NCI-H526 treated with DMSO at 0.1 percent for 48 hours (cell line): Measurements from ENCODE around the gene NPY4R2.
"Not testable (repeated sequence)": the region's sequence is repeated elsewhere in the genome, so short reads cannot be mapped to it uniquely, and the experiment has no call there.

Source experiments
- DNase-seq: peaks from one replicate; lab custom pipeline; 2025; lab: John Stamatoyannopoulos, UW

NPY4R2 gene

DNA sequence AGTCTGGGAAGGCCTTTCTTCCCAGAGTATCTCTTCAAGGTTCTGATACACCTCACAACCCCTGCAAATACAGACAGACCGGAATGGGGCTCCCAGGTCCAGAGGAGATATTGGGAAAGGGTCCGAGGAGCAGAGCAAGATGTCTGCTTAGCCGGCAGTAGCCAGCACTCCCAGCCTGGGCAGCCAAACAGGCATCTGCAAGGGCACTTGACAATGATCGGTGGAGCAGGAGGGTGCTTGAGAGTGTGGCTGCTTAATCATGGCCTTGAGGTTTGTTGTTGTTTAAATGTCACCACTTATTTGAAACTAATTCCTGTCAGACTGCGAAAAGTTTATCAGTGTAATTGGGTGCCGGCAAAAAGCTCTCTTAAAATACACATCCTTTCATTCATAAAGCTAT is 15.0 kb downstream of the NPY4R2 start:
- DNase-seq = not testable (repeated sequence)

DNA sequence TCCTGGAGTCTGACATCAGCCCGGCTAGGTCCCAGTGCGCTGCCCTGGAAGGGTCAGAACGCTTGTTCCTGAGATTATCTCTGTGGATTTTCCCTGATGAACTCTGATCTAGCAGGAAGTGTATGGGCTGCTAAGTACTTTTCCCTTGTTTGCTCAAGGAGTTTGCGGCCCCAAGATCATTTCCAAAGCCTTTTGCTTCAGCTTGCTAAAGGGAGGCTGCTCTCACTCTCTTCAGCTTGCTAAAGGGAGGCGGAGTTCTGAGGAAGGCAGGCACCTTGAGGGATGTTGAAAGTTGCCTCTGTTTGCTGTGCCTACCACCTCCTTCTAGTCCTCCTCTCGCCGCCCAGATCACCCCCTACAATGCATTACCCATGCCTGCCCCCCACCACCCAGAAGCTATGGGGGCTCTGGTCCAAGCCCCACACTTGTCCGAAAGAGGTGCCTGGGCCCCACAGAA is 18.3 kb downstream of the NPY4R2 start:
- DNase-seq = not testable (repeated sequence)

DNA sequence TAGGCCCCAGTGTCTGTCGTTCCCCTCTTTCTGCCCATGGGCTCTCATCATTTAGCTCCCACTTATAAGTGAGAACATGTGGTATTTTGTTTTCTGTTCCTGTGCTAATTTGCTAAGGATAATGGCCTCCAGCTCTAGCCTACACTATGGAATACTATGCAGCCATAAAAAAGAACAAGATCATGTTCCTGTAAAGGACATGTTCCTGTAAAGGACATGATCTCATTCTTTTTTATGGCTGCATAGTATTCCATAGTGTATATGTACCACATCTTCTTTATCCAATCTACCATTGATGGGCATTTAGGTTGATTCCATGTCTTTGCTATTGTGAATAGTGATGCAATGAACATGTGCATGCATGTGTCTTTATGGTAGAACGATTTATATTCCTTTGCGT is 19.2 kb downstream of the NPY4R2 start:
- not testable (repeated sequence) for DNase-seq

DNA sequence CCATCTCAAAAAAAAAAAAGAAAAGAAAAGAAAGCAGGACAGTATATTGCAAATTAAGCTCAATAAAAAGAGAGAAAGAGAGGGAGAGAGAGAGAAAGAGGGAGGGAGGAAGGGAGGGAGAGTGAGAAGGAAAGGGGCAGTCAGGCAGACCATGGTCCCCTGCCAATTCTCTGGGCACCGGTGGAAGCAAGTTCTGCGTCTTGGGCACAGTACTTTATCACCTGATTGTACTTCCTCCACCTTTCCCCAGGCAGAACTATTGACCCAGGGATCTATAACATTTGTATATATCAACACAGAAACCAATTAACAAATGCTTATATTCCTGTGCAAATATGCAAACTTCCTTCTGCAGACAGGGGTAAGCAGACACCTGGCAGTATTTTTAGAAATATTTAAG is 22.4 kb downstream of the NPY4R2 start:
- DNase-seq = not testable (repeated sequence)

DNA sequence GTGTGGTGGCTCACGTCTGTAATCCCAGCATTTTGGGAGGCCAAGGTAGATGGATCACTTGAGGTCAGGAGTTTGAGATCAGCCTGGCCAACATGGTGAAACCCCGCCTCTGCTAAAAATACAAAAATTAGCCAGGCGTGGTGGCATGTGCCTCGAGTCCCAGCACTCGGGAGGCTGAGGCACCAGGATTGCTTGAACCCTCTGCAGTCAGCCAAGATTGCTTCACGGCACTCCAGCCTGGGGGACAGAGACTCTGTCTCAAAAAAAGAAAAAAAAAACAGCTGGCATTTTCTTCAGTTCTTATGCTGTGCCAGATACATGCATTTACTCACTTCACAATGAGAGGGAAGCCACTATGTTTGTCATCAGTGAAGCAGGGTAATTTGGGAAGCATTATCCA is 22.9 kb downstream of the NPY4R2 start:
- DNase-seq = not testable (repeated sequence)

DNA sequence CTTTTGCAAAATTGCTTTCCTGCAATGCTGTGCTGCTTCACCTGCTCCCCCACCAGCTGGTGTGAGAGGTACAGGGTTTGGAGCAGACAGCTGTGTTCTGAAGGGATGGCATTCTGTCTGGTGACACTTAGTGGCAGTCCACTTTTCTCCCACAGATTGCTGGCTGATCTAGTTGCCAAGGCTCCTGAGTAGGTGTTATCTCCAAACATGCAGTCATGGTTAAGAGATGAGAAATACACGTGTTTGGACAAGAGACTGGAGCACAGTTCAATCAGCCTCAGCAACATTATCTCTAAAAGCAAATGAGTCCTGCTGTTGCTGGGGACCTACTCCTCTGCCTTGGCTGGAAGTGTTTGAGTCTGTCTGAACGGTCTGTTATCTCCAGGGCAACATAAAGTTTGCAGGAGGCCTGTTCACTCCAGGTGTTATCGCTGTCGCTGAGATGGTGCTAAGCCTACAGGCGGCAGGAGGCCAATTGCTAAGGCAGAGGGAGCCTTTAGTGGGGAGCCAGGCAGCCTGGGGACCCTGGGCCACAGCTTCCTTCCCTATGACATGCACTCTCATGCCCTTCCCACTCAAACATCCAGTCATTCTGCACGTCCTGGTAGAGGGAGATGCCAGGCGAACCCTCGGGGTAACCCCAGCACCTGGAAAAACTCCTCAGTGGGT is 24.0 kb downstream of the NPY4R2 start:
- not testable (repeated sequence) for DNase-seq

DNA sequence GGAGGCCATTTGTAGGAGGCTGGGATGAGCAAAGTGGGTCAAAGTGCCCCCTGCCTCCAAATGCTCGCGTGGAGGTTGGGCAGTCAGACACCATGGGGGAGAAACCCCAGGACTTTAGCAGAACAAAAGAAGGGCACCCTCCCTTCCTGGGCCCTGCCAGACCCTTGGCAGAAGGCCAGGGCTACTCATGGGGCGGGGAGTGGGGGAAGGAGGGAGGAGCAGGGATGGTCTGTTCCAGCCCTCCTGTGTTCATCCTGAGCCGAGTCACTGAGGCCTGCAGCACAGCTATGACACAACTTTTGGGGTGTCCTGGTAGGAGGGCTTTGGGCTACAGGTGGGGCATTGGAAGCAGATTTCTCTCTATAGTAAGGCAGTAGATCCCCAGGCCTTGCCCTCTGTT is 24.9 kb downstream of the NPY4R2 start:
- not testable (repeated sequence) for DNase-seq

DNA sequence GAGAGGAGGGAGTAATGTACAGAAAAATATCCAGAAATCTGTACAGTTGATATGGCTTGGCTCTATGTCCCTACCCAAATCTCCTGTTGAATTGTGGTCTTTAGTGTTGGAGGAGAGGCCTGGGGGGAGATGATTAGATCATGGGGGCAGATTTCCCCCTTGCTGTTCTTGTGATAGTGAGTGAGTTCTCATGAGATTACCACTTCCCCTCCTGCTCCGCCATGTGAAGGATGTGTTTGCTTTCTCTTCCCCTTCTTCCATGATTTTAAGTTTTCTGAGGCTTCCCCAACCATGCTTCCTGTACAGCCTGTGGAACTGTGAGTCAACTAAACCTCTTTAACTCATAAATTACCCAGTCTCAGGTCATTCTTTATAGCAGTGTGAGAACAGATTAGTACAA is 29.0 kb downstream of the NPY4R2 start:
- DNase-seq = not testable (repeated sequence)

DNA sequence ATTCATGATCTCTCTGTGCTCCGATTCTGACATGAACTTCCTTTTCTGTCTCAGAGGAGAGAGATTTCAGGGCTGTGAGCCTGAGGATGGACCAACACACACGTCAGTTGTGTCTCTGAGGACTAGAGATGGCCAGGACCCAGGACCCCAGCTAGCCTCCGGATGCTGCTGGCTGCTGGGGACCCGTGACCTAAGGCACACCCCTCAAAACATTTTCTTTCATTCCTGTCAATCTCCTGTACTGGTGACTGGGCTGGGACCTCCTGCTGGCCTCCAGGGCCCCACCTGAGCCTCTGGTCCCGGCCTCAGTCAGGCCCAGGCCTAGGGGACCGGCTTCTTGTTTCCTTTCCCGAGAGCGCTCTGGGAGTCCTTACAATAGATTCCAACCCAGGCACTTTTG is 38.7 kb downstream of the NPY4R2 start:
- not testable (repeated sequence) for DNase-seq

DNA sequence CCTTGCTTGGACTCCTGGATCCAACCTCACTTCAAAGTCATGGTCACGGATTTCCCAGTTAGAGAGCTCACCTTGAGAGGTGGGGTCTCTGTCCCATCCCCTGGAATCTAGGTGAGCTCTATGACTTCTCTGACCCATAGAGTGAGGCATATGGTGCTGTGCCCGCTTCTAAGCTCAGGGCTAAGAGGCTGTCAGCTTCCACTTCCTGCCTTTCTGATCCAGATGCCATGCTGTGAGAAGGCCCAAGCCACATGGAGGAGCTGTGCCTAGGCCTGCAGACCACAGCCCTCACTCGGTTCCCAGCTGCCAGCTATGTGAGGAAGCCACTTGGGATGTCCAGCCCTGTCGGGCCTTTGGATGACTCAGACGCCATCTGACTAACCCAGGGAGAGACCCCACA is 41.2 kb downstream of the NPY4R2 start:
- not testable (repeated sequence) for DNase-seq

DNA sequence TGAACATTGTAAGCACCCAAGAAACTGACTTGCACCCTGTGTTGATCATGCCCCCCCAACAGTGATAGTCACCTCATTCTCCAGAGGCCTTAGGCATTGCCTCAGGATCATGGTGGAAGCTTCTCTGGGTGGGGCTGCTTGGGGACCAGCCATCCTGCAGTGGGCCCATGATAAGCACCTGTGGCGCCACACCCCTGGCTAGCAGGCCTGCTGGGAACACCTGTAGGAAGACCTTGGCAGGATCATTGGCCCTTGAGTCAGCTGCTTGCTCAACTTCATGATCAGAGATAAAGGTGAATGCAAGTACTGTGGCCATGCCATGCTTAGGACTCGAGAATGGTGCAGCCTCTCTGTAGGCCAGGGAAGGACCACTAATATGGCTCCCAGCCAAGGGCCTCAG is 42.2 kb downstream of the NPY4R2 start:
- not testable (repeated sequence) for DNase-seq

DNA sequence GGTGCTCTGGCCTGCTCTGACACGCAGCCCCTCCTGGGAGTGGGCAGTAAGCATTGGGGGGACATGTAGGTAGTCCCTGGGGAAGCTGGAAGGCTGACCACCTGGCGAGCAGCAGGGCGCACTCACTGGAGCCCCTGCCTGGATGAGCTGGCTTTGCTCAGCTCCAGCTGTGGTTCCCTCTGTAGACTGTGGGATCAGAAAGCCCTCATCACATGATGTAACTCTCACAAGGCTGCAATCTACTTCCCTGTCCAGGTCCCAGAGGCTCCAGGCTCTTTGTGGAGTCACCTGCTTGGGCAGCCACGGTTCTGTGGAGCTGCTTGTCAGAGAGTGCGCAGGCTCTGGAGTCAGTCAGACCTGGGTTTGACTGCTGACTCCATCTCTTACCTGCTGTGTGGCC is 44.3 kb downstream of the NPY4R2 start:
- DNase-seq = not testable (repeated sequence)

DNA sequence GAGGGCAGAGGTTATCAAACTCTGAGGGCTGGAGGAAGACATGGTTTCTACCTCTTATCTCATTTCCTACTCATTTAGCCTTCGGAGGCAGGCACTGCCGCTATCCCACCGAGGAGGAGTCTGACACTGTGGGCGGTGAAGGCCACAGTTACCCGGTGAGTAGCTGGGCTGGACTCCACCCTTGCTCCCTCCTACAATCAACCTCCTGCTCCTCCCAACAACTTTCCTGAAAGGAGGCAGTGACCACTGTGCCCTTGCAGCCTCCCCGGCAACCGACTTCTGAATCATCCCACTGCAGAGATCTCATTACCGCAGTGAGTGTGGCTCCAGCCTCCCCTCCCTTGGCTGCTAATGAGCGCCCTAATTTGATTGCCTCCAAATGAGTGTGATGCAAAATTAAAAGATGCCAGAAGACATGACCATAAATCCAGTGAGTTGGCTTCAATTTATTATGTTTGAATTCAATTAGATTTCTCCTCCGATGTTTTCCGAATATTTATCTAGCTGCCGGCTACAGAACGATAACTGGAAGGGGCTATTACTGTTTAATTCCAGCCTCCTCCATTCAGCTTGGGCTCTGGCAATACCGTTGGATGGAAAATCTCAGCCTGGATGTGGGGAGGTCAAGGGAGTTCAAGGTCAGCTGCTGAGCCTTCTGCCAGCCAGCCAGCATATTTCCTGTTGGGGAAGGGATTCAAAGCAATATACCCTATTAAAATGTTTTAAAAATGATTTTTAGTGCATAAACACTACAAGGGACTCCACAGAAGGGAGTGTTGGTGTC is 46.0 kb downstream of the NPY4R2 start:
- DNase-seq = not testable (repeated sequence)

DNA sequence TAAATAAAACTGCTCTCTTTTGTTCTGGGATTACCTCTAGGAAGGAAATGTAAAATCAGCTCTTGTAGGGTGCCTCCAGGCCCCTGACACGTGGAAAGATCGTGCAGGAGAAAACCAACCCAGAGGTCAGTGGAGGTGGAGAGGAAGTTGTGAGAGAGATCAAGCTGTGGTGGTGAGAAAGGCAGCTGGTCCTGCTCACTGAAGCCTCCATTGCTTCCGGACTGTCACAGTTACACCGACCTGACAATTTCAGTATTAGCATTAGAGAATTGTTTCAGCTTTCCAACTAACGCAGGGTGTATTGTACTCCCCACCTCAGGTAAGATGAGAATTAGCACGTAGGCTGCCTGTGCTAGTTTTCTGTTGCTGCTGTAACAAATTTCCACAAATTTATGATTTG is 50.5 kb downstream of the NPY4R2 start:
- DNase-seq = not testable (repeated sequence)

DNA sequence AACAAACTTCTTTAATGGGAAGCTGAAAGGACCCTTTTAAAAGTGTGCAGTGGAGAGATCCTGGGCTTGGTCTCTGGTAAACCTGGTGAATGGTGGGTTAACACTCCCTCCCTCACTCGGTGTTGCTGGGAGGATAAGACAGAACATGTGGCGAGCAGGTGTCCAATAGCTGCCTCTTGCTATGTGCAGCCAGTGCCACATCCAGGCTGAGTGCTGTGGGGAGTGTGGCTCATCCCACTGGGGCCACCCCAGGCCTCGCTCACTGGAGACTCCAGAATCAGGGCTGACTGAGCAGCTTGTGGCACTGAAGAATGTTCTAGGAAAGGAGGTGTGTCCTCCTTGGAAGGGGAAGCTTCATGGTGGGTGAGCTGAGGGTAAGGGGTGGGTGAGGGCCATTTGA is 51.6 kb downstream of the NPY4R2 start:
- DNase-seq = not testable (repeated sequence)

DNA sequence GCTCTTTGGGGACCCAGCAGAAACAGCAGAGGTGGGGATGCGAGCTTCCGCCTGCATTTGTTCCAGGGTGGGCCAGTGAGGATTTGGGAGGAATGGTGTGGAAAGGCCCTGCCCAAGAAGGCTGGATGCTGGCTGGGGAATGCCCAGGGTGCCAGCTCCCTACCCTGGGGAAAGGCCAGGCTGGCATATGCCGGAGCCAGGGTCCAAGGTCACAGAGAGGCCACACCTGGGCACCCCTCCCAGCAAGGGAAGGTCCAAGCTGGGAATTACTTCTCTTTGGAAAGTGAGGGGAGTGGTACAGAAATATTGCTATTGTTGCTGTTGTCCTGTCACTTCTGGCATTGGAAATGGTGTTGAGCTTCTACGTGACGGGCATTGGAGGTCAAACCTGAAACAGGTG is 53.1 kb downstream of the NPY4R2 start:
- not testable (repeated sequence) for DNase-seq

DNA sequence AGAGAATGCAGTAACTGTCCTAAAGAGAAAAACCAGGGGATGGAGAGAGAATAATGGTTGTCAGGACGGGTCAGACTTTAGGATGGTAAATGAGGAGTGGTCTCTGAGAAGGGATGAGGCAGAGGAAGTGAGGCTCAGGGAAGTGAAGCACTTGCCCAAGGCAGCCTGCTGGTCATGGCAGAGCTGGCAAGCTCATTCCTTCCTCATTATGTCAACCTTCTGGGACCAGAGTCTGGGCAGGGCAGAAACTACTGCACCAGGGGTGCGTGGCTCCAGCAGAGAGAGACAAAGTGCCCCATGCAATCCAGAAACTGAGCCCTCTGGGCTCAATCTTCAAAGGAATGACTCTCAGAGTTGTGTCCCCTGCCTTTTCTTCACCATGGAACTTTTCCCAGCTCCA is 53.6 kb downstream of the NPY4R2 start:
- DNase-seq = not testable (repeated sequence)
